ENCODE results near the gene FLOT1. TPM values are rescaled to one million over a fixed set of nuclear protein-coding genes. Genes with fewer than 3 reads are reported as not detected.

The FLOT1 gene
- total and polyA plus RNA-seq, 5 donors from 2014 or later: 25.3 to 63.2 (median 39.8) TPM

GRCh38 chr6:30679765-30680535 is 62.5 kb downstream of the FLOT1 start:
- Histone ChIP-seq H3K9me3 (ENCODE audit: control insufficient read depth in 2 of 2, low read length in 2 of 2) (no peaks in the 10 kb centered on the region), H3K27me3 (ENCODE audit: control insufficient read depth, insufficient read depth, low read length) (no peaks in the 10 kb centered on the region), H3K36me3 (ENCODE audit: control insufficient read depth, insufficient read depth, low read length) (peaks cover 36% of the 10 kb centered on the region), H3K4me1 (ENCODE audit: control insufficient read depth, insufficient read depth, low read length, poor library complexity, severe bottlenecking) (peaks cover 46% of the 10 kb centered on the region), H3K4me3 (ENCODE audit: low read depth, low read length) (peak overlapping the region; percentile 89), H3K27ac (ENCODE audit: insufficient read depth, low read length, poor library complexity, severe bottlenecking) (peak overlapping the region; percentile 96)
- H3K4me1 Mint-ChIP-seq: peaks cover 11 to 45% (median 23%) of the 10 kb centered on the region in 4 donors
- peaks cover 5% of the 10 kb centered on the region for H3K27me3 Mint-ChIP-seq
- ATAC-seq (ENCODE audit: low read depth in 2 of 2) (no peak), DNase-seq (no peak)
- peaks cover 0 to 2% (median 0%) of the 10 kb centered on the region in 7 donors for H3K9me3 Mint-ChIP-seq
- H3K4me3 Mint-ChIP-seq: peak overlapping the region; percentile 95 to 100 (median 96)
- peak overlapping the region; percentile 92 to 93 (median 93) for H3K27ac Mint-ChIP-seq
- peaks cover 47% of the 10 kb centered on the region for H3K36me3 Mint-ChIP-seq

GRCh38 chr6:30678964-30679726 is 63.3 kb downstream of the FLOT1 start:
- Mint-ChIP-seq H3K4me3 (peak overlapping the region; percentile 95 to 100 (median 96)), H3K9me3 (peaks cover 0 to 1% (median 0%) of the 10 kb centered on the region in 7 donors), H3K36me3 (peaks cover 45% of the 10 kb centered on the region), H3K27ac (peak overlapping the region; percentile 89 to 93 (median 93)), H3K27me3 (peaks cover 5% of the 10 kb centered on the region), H3K4me1 (peaks cover 11 to 45% (median 23%) of the 10 kb centered on the region in 4 donors)
- H3K36me3 ChIP-seq (ENCODE audit: control insufficient read depth, insufficient read depth, low read length): peaks cover 36% of the 10 kb centered on the region
- ATAC-seq (ENCODE audit: low read depth in 2 of 2): peak; percentile 29 to 30
- peak overlapping the region; percentile 96 for H3K27ac ChIP-seq (ENCODE audit: insufficient read depth, low read length, poor library complexity, severe bottlenecking)
- H3K4me1 ChIP-seq (ENCODE audit: control insufficient read depth, insufficient read depth, low read length, poor library complexity, severe bottlenecking): peaks cover 45% of the 10 kb centered on the region
- peak; percentile 85 to 92 (median 91) for DNase-seq
- peak overlapping the region; percentile 89 for H3K4me3 ChIP-seq (ENCODE audit: low read depth, low read length)
- H3K9me3 ChIP-seq (ENCODE audit: control insufficient read depth in 2 of 2, low read length in 2 of 2): no peaks in the 10 kb centered on the region
- no peaks in the 10 kb centered on the region for H3K27me3 ChIP-seq (ENCODE audit: control insufficient read depth, insufficient read depth, low read length)

Other genes starting within 250 kb of the FLOT1 start
- gene GNL1, start 186.2 kb downstream of the FLOT1 start, total RNA-seq: 189 TPM
- 10 to 100 TPM; 36.6 to 41.7 (median 37.6) TPM for gene GNL1, start 186.2 kb downstream of the FLOT1 start, polyA plus RNA-seq
- gene PRR3, start 185.4 kb downstream of the FLOT1 start, total RNA-seq: 12.0 TPM
- 10 to 100 TPM in 1 of 4 donors, 1 to 10 TPM in 3; 4.9 to 10.1 (median 7.7) TPM for gene PRR3, start 185.4 kb downstream of the FLOT1 start, polyA plus RNA-seq
- 113 TPM for gene ABCF1, start 171.2 kb downstream of the FLOT1 start, total RNA-seq
- gene ABCF1, start 171.2 kb downstream of the FLOT1 start, polyA plus RNA-seq: 10 to 100 TPM; 14.3 to 25.3 (median 16.4) TPM
- 164 TPM for gene PPP1R10, start 125.4 kb downstream of the FLOT1 start, total RNA-seq
- gene PPP1R10, start 125.4 kb downstream of the FLOT1 start, polyA plus RNA-seq: 10 to 100 TPM; 18.0 to 22.9 (median 19.7) TPM
- 19.0 TPM for gene MRPS18B, start 124.8 kb downstream of the FLOT1 start, total RNA-seq
- gene MRPS18B, start 124.8 kb downstream of the FLOT1 start, polyA plus RNA-seq: 100 to 1,000 TPM; 121 to 165 (median 151) TPM
- 7.2 TPM for gene ATAT1, start 115.8 kb downstream of the FLOT1 start, total RNA-seq
- gene ATAT1, start 115.8 kb downstream of the FLOT1 start, polyA plus RNA-seq: under 1 TPM; 0.27 to 0.89 (median 0.53) TPM
- 24.4 TPM for gene C6orf136, start 95.6 kb downstream of the FLOT1 start, total RNA-seq
- 10 to 100 TPM in 2 of 4 donors, 1 to 10 TPM in 2; 7.5 to 19.7 (median 10.9) TPM for gene C6orf136, start 95.6 kb downstream of the FLOT1 start, polyA plus RNA-seq
- gene DHX16, start 69.7 kb downstream of the FLOT1 start, total RNA-seq: 33.8 TPM
- 10 to 100 TPM; 13.2 to 25.3 (median 16.7) TPM for gene DHX16, start 69.7 kb downstream of the FLOT1 start, polyA plus RNA-seq
- gene PPP1R18, start 56.0 kb downstream of the FLOT1 start, total RNA-seq: 164 TPM
- gene PPP1R18, start 56.0 kb downstream of the FLOT1 start, polyA plus RNA-seq: 100 to 1,000 TPM; 110 to 159 (median 119) TPM
- 9.0 TPM for gene NRM, start 51.7 kb downstream of the FLOT1 start, total RNA-seq
- 10 to 100 TPM in 1 of 4 donors, 1 to 10 TPM in 3; 7.5 to 17.7 (median 9.2) TPM for gene NRM, start 51.7 kb downstream of the FLOT1 start, polyA plus RNA-seq
- gene MDC1, start 25.4 kb downstream of the FLOT1 start, total RNA-seq: 32.7 TPM
- gene MDC1, start 25.4 kb downstream of the FLOT1 start, polyA plus RNA-seq: 1 to 10 TPM; 1.2 to 5.0 (median 3.7) TPM
- 119 TPM for gene TUBB, start 22.3 kb downstream of the FLOT1 start, total RNA-seq
- gene TUBB, start 22.3 kb downstream of the FLOT1 start, polyA plus RNA-seq: 100 to 1,000 TPM; 125 to 158 (median 138) TPM
- gene IER3, start 1.9 kb upstream of the FLOT1 start, total RNA-seq: 5.1 TPM
- 1 to 10 TPM in 3 of 4 donors, under 1 TPM in 1; 0.38 to 2.2 (median 1.4) TPM for gene IER3, start 1.9 kb upstream of the FLOT1 start, polyA plus RNA-seq
- gene DDR1, start 141.8 kb upstream of the FLOT1 start, total RNA-seq: 5.0 TPM
- 1 to 10 TPM; 1.2 to 3.5 (median 1.9) TPM for gene DDR1, start 141.8 kb upstream of the FLOT1 start, polyA plus RNA-seq
- gene GTF2H4, start 165.5 kb upstream of the FLOT1 start, total RNA-seq: 15.5 TPM
- 1 to 10 TPM; 6.8 to 7.8 (median 7.0) TPM for gene GTF2H4, start 165.5 kb upstream of the FLOT1 start, polyA plus RNA-seq
- gene VARS2, start 171.6 kb upstream of the FLOT1 start, total RNA-seq: 19.8 TPM
- gene VARS2, start 171.6 kb upstream of the FLOT1 start, polyA plus RNA-seq: 10 to 100 TPM; 12.9 to 20.7 (median 15.9) TPM
- not detected for gene SFTA2, start 189.5 kb upstream of the FLOT1 start, total RNA-seq
- under 1 TPM in 2 of 4 donors, not detected in 2; 0.25 to 0.32 TPM for gene SFTA2, start 189.5 kb upstream of the FLOT1 start, polyA plus RNA-seq
- not detected for gene MUCL3, start 198.3 kb upstream of the FLOT1 start, total RNA-seq
- gene MUCL3, start 198.3 kb upstream of the FLOT1 start, polyA plus RNA-seq: not detected
- gene MUC21, start 241.0 kb upstream of the FLOT1 start, total RNA-seq: not detected
- not detected for gene MUC21, start 241.0 kb upstream of the FLOT1 start, polyA plus RNA-seq

Measured in CD4-positive, CD25-positive, alpha-beta regulatory T cell (primary cell).